ENCODE results near the gene SPATA46.

- no peak for TF ChIP-seq POLR2A (IDR thresholded peaks at IDR 0.05)
- no peak for TF ChIP-seq CTCF (IDR thresholded peaks at IDR 0.05)
- no peak for TF ChIP-seq POLR2AphosphoS5 (IDR thresholded peaks at IDR 0.05)
These were observed 43.5 kb upstream of the SPATA46 start for GRCh38 chr1:162420120-162420519.
